Testis (tissue), 5 donors: Measurements from ENCODE around the gene ULK3. TPM values are rescaled to one million over a fixed set of nuclear protein-coding genes. Genes with fewer than 3 reads are reported as not detected.

Experiments used
- DNase-seq: peaks from one replicate; pipeline ENCODE4 v3.0.0-alpha.2; 2019
- H3K27ac ChIP-seq, 2 donors: fragments of 200-600 bp; sonication (generic); one replicate each; pipeline ENCODE4 v1.5.1; 2019
- H3K27me3 ChIP-seq: fragments of 200-600 bp; sonication (generic); one replicate; pipeline ENCODE4 v1.5.1; 2019
- H3K36me3 ChIP-seq: fragments of 200-600 bp; sonication (generic); one replicate; pipeline ENCODE4 v1.5.1; 2017; ENCODE audit warnings: low read depth; ENCODE audit errors: missing control alignments
- H3K4me1 ChIP-seq: fragments of 200-600 bp; sonication (generic); one replicate; pipeline ENCODE4 v1.5.1; 2019
- H3K4me3 ChIP-seq, 2 donors: fragments of 200-600 bp; sonication (generic); one replicate each; pipeline ENCODE4 v1.5.1; 2017 to 2019
- H3K9me3 ChIP-seq: fragments of 200-600 bp; sonication (generic); one replicate; pipeline ENCODE4 v1.5.1; 2017
- POLR2A ChIP-seq: fragments of 450-650 bp; IDR thresholded peaks from one replicate; pipeline ENCODE4 v1.6.1; 2017; ENCODE audit warnings: antibody characterized with exemption, mild to moderate bottlenecking, moderate library complexity
- WGBS, 2 donors: methylation state at CpG; one replicate each; pipeline ENCODE4 v1.1.5; 2018; 5-methylcytosine and 5-hydroxymethylcytosine counted together
- intact Hi-C: fragments of 100-400 bp; cut with DNase I; formaldehyde crosslinking; loops from one replicate; pipeline ENCODE4 v1.15.1; 2023; ENCODE audit warnings: low total_unique reads
- long read RNA-seq, 2 donors: transcript quantifications; one replicate each; lab custom pipeline, GENCODE V29; 2026
- polyA plus RNA-seq: library from polyadenylated mRNA; stranded (reverse); fragments of 350-450 nt; fragmentation: Illumina TruSeq; extraction: RNeasy Lipid Tissue Mini Kit (QIAGEN cat#74804); gene quantifications from one replicate; pipeline ENCODE4 v1.2.3, GENCODE V29; 2014; ENCODE audit warnings: low read depth, low replicate concordance; ENCODE audit not compliant: insufficient read depth
- total RNA-seq, 2 donors: library from RNA; depleted of rRNA; stranded (reverse); fragments of >200 nt; gene quantifications; one replicate each; pipeline ENCODE4 v1.2.3, GENCODE V29; 2016
- TF ChIP-seq, protein P1 (sequence below), 3 experiments: fragments of 450-650 bp in 2 of 3; fragments of 200-600 bp in 1 of 3; sonication (generic) in 1 of 3; IDR thresholded peaks; one replicate each; pipeline ENCODE4 v1.5.1; 2016 to 2019; ENCODE audit warnings: antibody characterized with exemption in 3 of 3, mild to moderate bottlenecking in 2 of 3, moderate library complexity in 1 of 3

Gene ULK3, protein sequence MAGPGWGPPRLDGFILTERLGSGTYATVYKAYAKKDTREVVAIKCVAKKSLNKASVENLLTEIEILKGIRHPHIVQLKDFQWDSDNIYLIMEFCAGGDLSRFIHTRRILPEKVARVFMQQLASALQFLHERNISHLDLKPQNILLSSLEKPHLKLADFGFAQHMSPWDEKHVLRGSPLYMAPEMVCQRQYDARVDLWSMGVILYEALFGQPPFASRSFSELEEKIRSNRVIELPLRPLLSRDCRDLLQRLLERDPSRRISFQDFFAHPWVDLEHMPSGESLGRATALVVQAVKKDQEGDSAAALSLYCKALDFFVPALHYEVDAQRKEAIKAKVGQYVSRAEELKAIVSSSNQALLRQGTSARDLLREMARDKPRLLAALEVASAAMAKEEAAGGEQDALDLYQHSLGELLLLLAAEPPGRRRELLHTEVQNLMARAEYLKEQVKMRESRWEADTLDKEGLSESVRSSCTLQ
- 10 to 100 TPM; 68.2 to 78.5 TPM for total RNA-seq
- 27.0 TPM for polyA plus RNA-seq
- long read RNA-seq, donor 1, partial matches to known transcripts: 0 of 8 reads
- long read RNA-seq, donor 1, other reads (novel, unspliced or antisense): 0 of 8 reads
- long read RNA-seq, donor 2, partial matches to known transcripts: 0 of 1 reads
- long read RNA-seq, donor 2, other reads (novel, unspliced or antisense): 0 of 1 reads

- H3K36me3 ChIP-seq: no peaks in the 10 kb centered on the region
- 0% methylated on average over 12 to 73 of the region's 84 CpGs for WGBS, 2 donors
Observed at GRCh38 chr15:74842581-74843444, at the start of gene ULK3. Gene ULK3 (minus strand): TSS chr15:74843156. CDS start chr15:74843105, 51 bp downstream.

DNA sequence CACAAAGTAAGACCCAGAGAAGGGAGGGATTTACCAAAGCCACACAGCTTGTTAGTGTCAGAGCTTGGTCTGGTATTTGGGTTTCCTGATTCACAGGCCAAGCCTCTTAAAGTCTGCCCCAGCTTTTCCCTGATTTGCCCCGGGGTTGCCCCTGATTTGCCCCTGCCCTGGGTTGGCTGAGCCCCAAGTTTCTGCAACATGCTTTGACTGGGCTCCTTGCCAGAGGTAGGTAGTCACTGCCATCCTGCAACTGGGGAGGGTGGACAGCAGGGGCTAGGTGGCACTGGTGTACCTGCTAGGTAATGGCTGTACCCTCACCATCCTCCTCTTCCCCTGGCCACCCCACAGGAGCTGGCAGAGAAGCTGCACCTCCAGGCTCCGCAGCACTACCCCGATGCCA, 49.4 kb upstream of the ULK3 start:
- Histone ChIP-seq H3K27ac (no peak overlapping the region), H3K4me3 (no peak overlapping the region), H3K4me1 (peaks cover 10% of the 10 kb centered on the region), H3K27me3 (no peaks in the 10 kb centered on the region), H3K9me3 (no peaks in the 10 kb centered on the region), H3K36me3 (no peaks in the 10 kb centered on the region)
- 93 to 96% methylated on average over 3 of the region's 3 CpGs for WGBS, 2 donors
- intact Hi-C loops: no loop called here
- TF ChIP-seq, protein P1, sequence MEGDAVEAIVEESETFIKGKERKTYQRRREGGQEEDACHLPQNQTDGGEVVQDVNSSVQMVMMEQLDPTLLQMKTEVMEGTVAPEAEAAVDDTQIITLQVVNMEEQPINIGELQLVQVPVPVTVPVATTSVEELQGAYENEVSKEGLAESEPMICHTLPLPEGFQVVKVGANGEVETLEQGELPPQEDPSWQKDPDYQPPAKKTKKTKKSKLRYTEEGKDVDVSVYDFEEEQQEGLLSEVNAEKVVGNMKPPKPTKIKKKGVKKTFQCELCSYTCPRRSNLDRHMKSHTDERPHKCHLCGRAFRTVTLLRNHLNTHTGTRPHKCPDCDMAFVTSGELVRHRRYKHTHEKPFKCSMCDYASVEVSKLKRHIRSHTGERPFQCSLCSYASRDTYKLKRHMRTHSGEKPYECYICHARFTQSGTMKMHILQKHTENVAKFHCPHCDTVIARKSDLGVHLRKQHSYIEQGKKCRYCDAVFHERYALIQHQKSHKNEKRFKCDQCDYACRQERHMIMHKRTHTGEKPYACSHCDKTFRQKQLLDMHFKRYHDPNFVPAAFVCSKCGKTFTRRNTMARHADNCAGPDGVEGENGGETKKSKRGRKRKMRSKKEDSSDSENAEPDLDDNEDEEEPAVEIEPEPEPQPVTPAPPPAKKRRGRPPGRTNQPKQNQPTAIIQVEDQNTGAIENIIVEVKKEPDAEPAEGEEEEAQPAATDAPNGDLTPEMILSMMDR (IDR thresholded peaks at IDR 0.05): no peak
- TF ChIP-seq POLR2A: no peak
- DNase-seq: no peak

More at GRCh38 chr15:74842581-74843444, at the start of gene ULK3:
- peak; percentile 94 for DNase-seq
- TF ChIP-seq, protein P1 (IDR thresholded peaks at IDR 0.05): peak; percentile 62 to 88 (median 87)
- TF ChIP-seq POLR2A: no peak
- Histone ChIP-seq H3K27me3 (no peaks in the 10 kb centered on the region), H3K4me3 (peak within 1 kb of the TSS; percentile 75 to 84), H3K27ac (peak within 1 kb of the TSS; percentile 89), H3K9me3 (no peaks in the 10 kb centered on the region), H3K4me1 (peaks cover 30% of the 10 kb centered on the region)
- intact Hi-C loops: loop anchor here (5.0 kb wide), 1 partner anchor 61 kb away; the partner anchor contains the start of gene CSK

- no peak for DNase-seq
- intact Hi-C loops: no loop called here
- Histone ChIP-seq H3K27me3 (no peaks in the 10 kb centered on the region), H3K4me1 (peaks cover 10% of the 10 kb centered on the region), H3K9me3 (no peaks in the 10 kb centered on the region), H3K36me3 (no peaks in the 10 kb centered on the region), H3K4me3 (no peak overlapping the region), H3K27ac (no peak overlapping the region)
- 87 to 88% methylated on average over 3 of the region's 3 CpGs for WGBS, 2 donors
- TF ChIP-seq, protein P1 (IDR thresholded peaks at IDR 0.05): no peak
- TF ChIP-seq POLR2A: no peak
Observed at GRCh38 chr15:74891469-74891868, 48.5 kb upstream of the ULK3 start.

- no peak for DNase-seq
- peak overlapping the region in 1 of 2 donors; percentile 82 for H3K4me3 ChIP-seq
- no peaks in the 10 kb centered on the region for H3K36me3 ChIP-seq
- H3K9me3 ChIP-seq: no peaks in the 10 kb centered on the region
- H3K27ac ChIP-seq: peak overlapping the region in 1 of 2 donors; percentile 78
- H3K4me1 ChIP-seq: peaks cover 10% of the 10 kb centered on the region
- TF ChIP-seq, protein P1 (IDR thresholded peaks at IDR 0.05): no peak
- no peak for TF ChIP-seq POLR2A
- H3K27me3 ChIP-seq: no peaks in the 10 kb centered on the region
- intact Hi-C loops: no loop called here
- WGBS, 2 donors: 0 to 6% methylated on average over 1 of the region's 1 CpG
Observed at GRCh38 chr15:74890665-74890960, 47.7 kb upstream of the ULK3 start.
